HepG2 (cell line): ENCODE results near the gene NAV2. TPM values are rescaled to one million over a fixed set of nuclear protein-coding genes. Genes with fewer than 3 reads are reported as not detected.

Experiments
- ATAC-seq: fragments of 200-7000 bp; cut with Tn5 transposase; 3 replicates; pipeline ENCODE4 v1.9.1; 2020; ENCODE audit warnings: mild to moderate bottlenecking, moderate library complexity
- BruUV-seq: library from RNA; stranded (reverse); fragments of 400-500 nt; replicated peaks from 2 replicates; lab custom pipeline; 2021; lab: Mats Ljungman, UMichigan
- CTCF ChIA-PET: fragments of 300-600 bp; formaldehyde crosslinking; extraction: SDS; loops from one replicate; lab custom pipeline; 2021; ENCODE audit warnings: low total read pairs, inconsistent platforms, low intra/inter-chr PET ratio; lab: Yijun Ruan, JAX
- POLR2A ChIA-PET: fragments of 350-600 bp; sonication (Branson Sonifier 250); formaldehyde crosslinking; loops from one replicate; lab custom pipeline; 2020; ENCODE audit warnings: antibody characterized with exemption, inconsistent platforms; lab: Yijun Ruan, JAX
- DNase-seq: peaks from one replicate; pipeline ENCODE4 v3.0.0-alpha.2; 2015; ENCODE audit warnings: low spot score
- FAIRE-seq: peaks from 3 replicates; lab custom pipeline; 2011; peaks lifted over from hg19 to GRCh38; lab: Jason Lieb, UNC
- H2AFZ ChIP-seq: one replicate; pipeline ENCODE4 v1.6.1; 2011; ENCODE audit warnings: low read length, inconsistent platforms
- H3K27ac ChIP-seq: fragments of 300-600 bp; 3 replicates; pipeline ENCODE4 v1.8.0; 2011; ENCODE audit warnings: mixed run types, mild to moderate bottlenecking, mixed read lengths, low read length, inconsistent platforms; ENCODE audit not compliant: insufficient read depth; ENCODE audit errors: extremely low read length
- H3K27me3 ChIP-seq, 2 experiments: fragments of 200-600 bp in 1 of 2; 2 replicates in 1 of 2; 3 replicates in 1 of 2; pipeline versions ENCODE4 v1.6.0 to v1.8.0; 2011; ENCODE audit warnings: low read length in 2 of 2, mild to moderate bottlenecking in 2 of 2, moderate library complexity in 2 of 2, inconsistent platforms in 1 of 2; ENCODE audit not compliant: insufficient read depth in 2 of 2, control insufficient read depth in 1 of 2
- H3K36me3 ChIP-seq, 2 experiments: fragments of 200-600 bp in 1 of 2; replicated peaks in 1 of 2; 2 replicates in 1 of 2; 3 replicates in 1 of 2; pipeline versions ENCODE4 v1.5.1 to v1.8.0; 2011; ENCODE audit warnings: low read length in 2 of 2, inconsistent platforms in 1 of 2; ENCODE audit not compliant: insufficient read depth in 2 of 2, control insufficient read depth in 1 of 2
- H3K4me1 ChIP-seq: 2 replicates; pipeline ENCODE4 v1.5.1; 2012; ENCODE audit warnings: low read length, inconsistent platforms; ENCODE audit not compliant: insufficient read depth
- H3K4me2 ChIP-seq: 2 replicates; pipeline ENCODE4 v1.6.0; 2011; ENCODE audit warnings: low read depth, low read length, inconsistent platforms
- H3K4me3 ChIP-seq, 3 experiments: fragments of 200-600 bp in 1 of 3; sonication (generic), shearing (Covaris generic) in 1 of 3; replicated peaks in 1 of 3; 2 replicates each; pipeline ENCODE4 v1.5.1; 2011 to 2016; ENCODE audit warnings: low read length in 3 of 3, inconsistent platforms in 2 of 3, low read depth in 2 of 3, mild to moderate bottlenecking in 2 of 3, control low read depth in 1 of 3, mixed read lengths in 1 of 3; ENCODE audit not compliant: insufficient read depth in 1 of 3
- H3K79me2 ChIP-seq: one replicate; pipeline ENCODE4 v1.6.1; 2011; ENCODE audit warnings: low read length, inconsistent platforms; ENCODE audit not compliant: insufficient read depth
- H3K9ac ChIP-seq: 2 replicates; pipeline ENCODE4 v1.6.0; 2011; ENCODE audit warnings: mild to moderate bottlenecking, low read depth, low read length, inconsistent platforms; ENCODE audit not compliant: insufficient read depth
- H3K9me3 ChIP-seq: 2 replicates; pipeline ENCODE4 v1.5.1; 2012; ENCODE audit warnings: mild to moderate bottlenecking, low read length
- H4K20me1 ChIP-seq: 2 replicates; pipeline ENCODE4 v1.6.0; 2011; ENCODE audit warnings: inconsistent platforms, mild to moderate bottlenecking, low read length, moderate library complexity; ENCODE audit not compliant: insufficient read depth
- AGO1 ChIP-seq: fragments of 200-400 bp; formaldehyde crosslinking; IDR thresholded peaks from 2 replicates; pipeline ENCODE4 v1.6.1; 2017; ENCODE audit warnings: mild to moderate bottlenecking, low read depth, low read length, moderate library complexity; ENCODE audit not compliant: poor library complexity, severe bottlenecking
- CREB3 ChIP-seq: sonication (generic); formaldehyde crosslinking; IDR thresholded peaks from 2 replicates; pipeline ENCODE4 v1.5.0; 2020; ENCODE audit warnings: missing genetic modification reagents
- FOXO1 ChIP-seq: sonication (generic); formaldehyde crosslinking; IDR thresholded peaks from 2 replicates; pipeline ENCODE4 v1.4.0; 2020; ENCODE audit warnings: missing genetic modification reagents
- GPBP1L1 ChIP-seq: sonication (generic); formaldehyde crosslinking; IDR thresholded peaks from 2 replicates; pipeline ENCODE4 v1.5.0; 2020; ENCODE audit warnings: mild to moderate bottlenecking, missing genetic modification reagents
- KLF13 ChIP-seq: sonication (generic); formaldehyde crosslinking; IDR thresholded peaks from 2 replicates; pipeline ENCODE4 v1.4.0; 2020; ENCODE audit warnings: mild to moderate bottlenecking, missing genetic modification reagents
- MIXL1 ChIP-seq: IDR thresholded peaks from 2 replicates; pipeline ENCODE4 v1.6.1; 2016
- NFIC ChIP-seq: IDR thresholded peaks from 2 replicates; pipeline ENCODE4 v1.6.1; 2012; ENCODE audit warnings: mild to moderate bottlenecking, low read length, inconsistent platforms
- PTBP1 ChIP-seq: fragments of 200-400 bp; formaldehyde crosslinking; IDR thresholded peaks from 2 replicates; pipeline ENCODE4 v1.6.1; 2018; ENCODE audit warnings: low read length, low read depth; ENCODE audit not compliant: poor library complexity, severe bottlenecking
- SMAD3 ChIP-seq: sonication (generic); formaldehyde crosslinking; IDR thresholded peaks from 2 replicates; pipeline ENCODE4 v1.4.0; 2020; ENCODE audit warnings: missing genetic modification reagents
- TFDP1 ChIP-seq: IDR thresholded peaks from 2 replicates; pipeline ENCODE4 v1.6.1; 2016; ENCODE audit warnings: missing compliant biosample characterization, missing genetic modification reagents, borderline replicate concordance
- ZBED4 ChIP-seq: sonication (generic); formaldehyde crosslinking; IDR thresholded peaks from 2 replicates; pipeline ENCODE4 v1.4.0; 2020; ENCODE audit warnings: missing genetic modification reagents, borderline replicate concordance
- ZBTB20 ChIP-seq: sonication (generic); formaldehyde crosslinking; IDR thresholded peaks from 2 replicates; pipeline ENCODE4 v1.8.1; 2023; ENCODE audit warnings: missing genetic modification reagents, low read depth, mild to moderate bottlenecking, borderline replicate concordance
- ZNF253 ChIP-seq: sonication (generic); formaldehyde crosslinking; IDR thresholded peaks from 2 replicates; pipeline ENCODE4 v1.8.0; 2022; ENCODE audit warnings: mild to moderate bottlenecking, missing genetic modification reagents, borderline replicate concordance
- ZNF468 ChIP-seq: sonication (generic); formaldehyde crosslinking; IDR thresholded peaks from 2 replicates; pipeline ENCODE4 v1.8.0; 2022; ENCODE audit warnings: mild to moderate bottlenecking, moderate library complexity, missing genetic modification reagents
- ZNF605 ChIP-seq: sonication (generic); formaldehyde crosslinking; IDR thresholded peaks from 2 replicates; pipeline ENCODE4 v1.8.0; 2022; ENCODE audit warnings: mild to moderate bottlenecking, missing genetic modification reagents
- ZNF772 ChIP-seq: sonication (generic); formaldehyde crosslinking; IDR thresholded peaks from 2 replicates; pipeline ENCODE4 v1.5.0; 2020; ENCODE audit warnings: mild to moderate bottlenecking, missing genetic modification reagents
- ZNF782 ChIP-seq: sonication (generic); formaldehyde crosslinking; IDR thresholded peaks from 2 replicates; pipeline ENCODE4 v1.4.0; 2020; ENCODE audit warnings: missing genetic modification reagents, mild to moderate bottlenecking, borderline replicate concordance
- WGBS: methylation state at CpG from one replicate; pipeline ENCODE4 v1.1.6; 2017; ENCODE audit warnings: low lambda C conversion rate; 5-methylcytosine and 5-hydroxymethylcytosine counted together
- in situ Hi-C: cut with HindIII; loops from 2 replicates; pipeline ENCODE4 v1.10.0; 2017; ENCODE audit warnings: low pct_unique_long_range_greater_than_20kb; ENCODE audit not compliant: extremely low pct_ligation_motif_present
- intact Hi-C: fragments of 100-400 bp; cut with micrococcal nuclease; formaldehyde crosslinking; loops from one replicate; pipeline ENCODE4 v1.10.0; 2022; ENCODE audit not compliant: unreplicated experiment
- polyA plus RNA-seq, 8 experiments: library from polyadenylated mRNA; depleted of rRNA in 3 of 8; stranded (reverse) in 7 of 8; unstranded in 1 of 8; fragments of >200 nt; fragmentation: Illumina TruSeq in 4 of 8; extraction: Trizol in 4 of 8; gene quantifications; 2 replicates each; pipeline versions ENCODE4 v1.2.1 to v1.2.3, GENCODE V29; 2011 to 2016; ENCODE audit warnings: low read depth in 4 of 8, missing spikeins in 1 of 8, mixed read lengths in 1 of 8; ENCODE audit not compliant: insufficient read depth in 1 of 8
- total RNA-seq, 5 experiments: library from RNA; depleted of rRNA; stranded (reverse); fragments of >200 nt; fragmentation: Illumina TruSeq; extraction: Trizol; gene quantifications; 2 replicates each; pipeline ENCODE4 v1.2.3, GENCODE V29; 2016; ENCODE audit warnings: low read depth in 1 of 5

NAV2 gene
- total and polyA plus RNA-seq, 2 of the 13 experiments (the other 11 are each of a cell fraction or from before 2014, with no cell fraction given): 9.3 to 34.6 TPM

- no peak for TF ChIP-seq ZBED4 (CRISPR knock-in tag)
- TF ChIP-seq, all 625 proteins: peak for 0
Measured at GRCh38 chr11:19812096-19812495, 99.5 kb downstream of the NAV2 start (continued).

DNA sequence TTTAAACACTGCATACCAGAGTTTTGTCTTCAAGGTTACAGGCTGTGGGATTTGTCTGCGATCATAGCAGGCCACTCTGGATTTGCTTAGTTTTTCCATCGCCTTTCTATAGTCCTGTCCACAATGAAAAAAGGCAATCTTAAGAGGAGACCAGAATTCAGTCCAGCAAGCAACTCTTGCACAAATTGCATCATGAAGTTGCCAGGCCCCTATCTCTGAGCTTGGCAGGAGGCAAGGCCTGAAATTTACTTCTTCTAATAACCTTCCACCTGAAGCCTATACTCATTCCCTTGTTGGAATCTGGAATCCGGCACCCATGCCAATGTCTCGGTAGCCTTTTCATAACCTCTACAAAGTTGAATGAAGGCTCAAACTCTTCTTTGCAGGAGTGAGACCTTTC, 100.1 kb downstream of the NAV2 start:
- Histone ChIP-seq H3K4me3 (no peak overlapping the region), H4K20me1 (no peaks in the 10 kb centered on the region), H3K9ac (no peak overlapping the region), H3K27me3 (peaks cover 1 to 20% of the 10 kb centered on the region in 2 experiments; a peak in 3 of 5 replicates), H3K36me3 (no peaks in the 10 kb centered on the region), H3K79me2 (no peaks in the 10 kb centered on the region), H3K4me1 (no peaks in the 10 kb centered on the region), H3K27ac (no peak overlapping the region), H2AFZ (no peak overlapping the region), H3K9me3 (no peaks in the 10 kb centered on the region), H3K4me2 (no peak overlapping the region)
- intact Hi-C loops: no loop called here
- in situ Hi-C loops: no loop called here
- DNase-seq (no peak), ATAC-seq (no peak), FAIRE-seq (no peak)
- CTCF ChIA-PET: no interaction called here
- 50% methylated on average over 4 of the region's 4 CpGs for WGBS
- BruUV-seq: no TSS peak
- POLR2A ChIA-PET: no interaction called here
- TF ChIP-seq NFIC: no peak
- TF ChIP-seq CREB3 (CRISPR knock-in tag): no peak
- no peak for TF ChIP-seq FOXO1 (CRISPR knock-in tag)
- TF ChIP-seq TFDP1: no peak
- TF ChIP-seq ZBTB20: no peak
- no peak for TF ChIP-seq ZNF253 (CRISPR knock-in tag)
- TF ChIP-seq GPBP1L1 (CRISPR knock-in tag): no peak
- TF ChIP-seq SMAD3 (CRISPR knock-in tag): no peak
- no peak for TF ChIP-seq ZNF772 (CRISPR knock-in tag)
- no peak for TF ChIP-seq ZNF605 (CRISPR knock-in tag)
- TF ChIP-seq PTBP1: no peak
- TF ChIP-seq ZNF468 (CRISPR knock-in tag): no peak
- no peak for TF ChIP-seq MIXL1 (CRISPR knock-in tag)
- TF ChIP-seq ZNF782 (CRISPR knock-in tag): no peak
- TF ChIP-seq AGO1: no peak
- TF ChIP-seq KLF13 (CRISPR knock-in tag): no peak
